Measurements from ENCODE around the gene PLA2G4E. TPM values are rescaled to one million over a fixed set of nuclear protein-coding genes. Genes with fewer than 3 reads are reported as not detected.

PLA2G4E gene
- polyA plus RNA-seq, 1 donor (not counting 4 experiments of a cell fraction or from before 2014, with no cell fraction given), result 3.5 TPM

DNA sequence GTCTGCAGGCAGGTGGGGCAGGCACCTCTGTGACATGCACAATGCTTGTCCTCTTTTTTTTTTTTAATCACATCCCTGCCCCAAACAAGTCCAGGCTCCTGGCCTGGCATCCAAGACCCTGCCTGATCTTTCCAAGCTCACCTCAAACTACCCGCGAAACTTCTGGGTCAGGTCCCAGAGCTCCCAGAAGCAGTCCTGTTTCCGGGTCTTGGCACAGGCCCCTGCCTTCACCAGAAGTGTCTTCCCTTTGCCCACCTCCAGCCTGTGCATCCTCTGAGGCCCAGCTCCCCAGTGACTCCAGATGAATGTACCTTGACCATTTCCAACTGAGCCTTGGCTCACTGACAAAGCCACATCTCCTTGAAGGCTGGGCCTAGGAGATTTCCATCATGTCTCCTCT is 23.0 kb downstream of the PLA2G4E start:
- FAIRE-seq, result no peak
- Histone ChIP-seq H2AFZ (ENCODE audit: control insufficient read depth, low read length) (no peak overlapping the region), H3K4me2 (ENCODE audit: control insufficient read depth, extremely low read depth, insufficient read depth, low read depth, low read length) (no peak overlapping the region), H4K20me1 (ENCODE audit: control insufficient read depth, extremely low read depth, insufficient read depth, low read length) (no peaks in the 10 kb centered on the region), H3K9ac (ENCODE audit: control insufficient read depth, extremely low read depth, insufficient read depth, low read length) (no peak overlapping the region), H3K9me1 (ENCODE audit: control insufficient read depth, extremely low read depth, insufficient read depth, low read length) (no peaks in the 10 kb centered on the region), H3K27me3 (ENCODE audit: control insufficient read depth, extremely low read depth, insufficient read depth, low read length) (no peaks in the 10 kb centered on the region), H3K4me1 (ENCODE audit: control insufficient read depth, extremely low read depth, insufficient read depth, low read length) (no peaks in the 10 kb centered on the region), H3K27ac (ENCODE audit: control insufficient read depth, insufficient read depth, low read length) (no peak overlapping the region), H3K36me3 (ENCODE audit: control insufficient read depth in 2 of 2, extremely low read depth in 1 of 2, insufficient read depth in 2 of 2, low read length in 2 of 2) (no peaks in the 10 kb centered on the region), H3K9me3 (ENCODE audit: control insufficient read depth, low read depth, low read length) (no peaks in the 10 kb centered on the region), H3K4me3 (ENCODE audit: control insufficient read depth in 2 of 3, extremely low read depth in 1 of 3, insufficient read depth in 2 of 3, low read depth in 1 of 3, low read length in 3 of 3) (no peak overlapping the region), H3K79me2 (ENCODE audit: control insufficient read depth, insufficient read depth, low read length) (no peaks in the 10 kb centered on the region)
- dilution Hi-C loops (cut with MboI; ENCODE audit: extremely low pct_ligation_motif_present, low sequenced_read_pairs), result no loop called here
- no peak for DNase-seq (ENCODE audit: low read depth, low spot score)
- TF ChIP-seq, protein P1, sequence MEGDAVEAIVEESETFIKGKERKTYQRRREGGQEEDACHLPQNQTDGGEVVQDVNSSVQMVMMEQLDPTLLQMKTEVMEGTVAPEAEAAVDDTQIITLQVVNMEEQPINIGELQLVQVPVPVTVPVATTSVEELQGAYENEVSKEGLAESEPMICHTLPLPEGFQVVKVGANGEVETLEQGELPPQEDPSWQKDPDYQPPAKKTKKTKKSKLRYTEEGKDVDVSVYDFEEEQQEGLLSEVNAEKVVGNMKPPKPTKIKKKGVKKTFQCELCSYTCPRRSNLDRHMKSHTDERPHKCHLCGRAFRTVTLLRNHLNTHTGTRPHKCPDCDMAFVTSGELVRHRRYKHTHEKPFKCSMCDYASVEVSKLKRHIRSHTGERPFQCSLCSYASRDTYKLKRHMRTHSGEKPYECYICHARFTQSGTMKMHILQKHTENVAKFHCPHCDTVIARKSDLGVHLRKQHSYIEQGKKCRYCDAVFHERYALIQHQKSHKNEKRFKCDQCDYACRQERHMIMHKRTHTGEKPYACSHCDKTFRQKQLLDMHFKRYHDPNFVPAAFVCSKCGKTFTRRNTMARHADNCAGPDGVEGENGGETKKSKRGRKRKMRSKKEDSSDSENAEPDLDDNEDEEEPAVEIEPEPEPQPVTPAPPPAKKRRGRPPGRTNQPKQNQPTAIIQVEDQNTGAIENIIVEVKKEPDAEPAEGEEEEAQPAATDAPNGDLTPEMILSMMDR (optimal IDR thresholded peaks at IDR 0.05 in 1 of 3, IDR thresholded peaks at IDR 0.05 in 1 of 3, conservative IDR thresholded peaks at IDR 0.05 in 1 of 3; ENCODE audit: extremely low read depth in 1 of 3, insufficient read depth in 2 of 3, low read length in 3 of 3), result no peak
- no peak for TF ChIP-seq EZH2 (IDR thresholded peaks at IDR 0.05; ENCODE audit: low read length)

GRCh38 chr15:41996921-41997592 is 23.8 kb downstream of the PLA2G4E start:
- H3K9me1 ChIP-seq (ENCODE audit: control insufficient read depth, extremely low read depth, insufficient read depth, low read length), result no peaks in the 10 kb centered on the region
- no peak overlapping the region for H3K4me3 ChIP-seq (ENCODE audit: control insufficient read depth in 2 of 3, extremely low read depth in 1 of 3, insufficient read depth in 2 of 3, low read depth in 1 of 3, low read length in 3 of 3)
- FAIRE-seq, result no peak
- H4K20me1 ChIP-seq (ENCODE audit: control insufficient read depth, extremely low read depth, insufficient read depth, low read length), result no peaks in the 10 kb centered on the region
- no peak overlapping the region for H3K27ac ChIP-seq (ENCODE audit: control insufficient read depth, insufficient read depth, low read length)
- H2AFZ ChIP-seq (ENCODE audit: control insufficient read depth, low read length), result no peak overlapping the region
- H3K9ac ChIP-seq (ENCODE audit: control insufficient read depth, extremely low read depth, insufficient read depth, low read length), result no peak overlapping the region
- no peak overlapping the region for H3K4me2 ChIP-seq (ENCODE audit: control insufficient read depth, extremely low read depth, insufficient read depth, low read depth, low read length)
- no peaks in the 10 kb centered on the region for H3K4me1 ChIP-seq (ENCODE audit: control insufficient read depth, extremely low read depth, insufficient read depth, low read length)
- no peaks in the 10 kb centered on the region for H3K27me3 ChIP-seq (ENCODE audit: control insufficient read depth, extremely low read depth, insufficient read depth, low read length)
- no peaks in the 10 kb centered on the region for H3K79me2 ChIP-seq (ENCODE audit: control insufficient read depth, insufficient read depth, low read length)
- H3K36me3 ChIP-seq (ENCODE audit: control insufficient read depth in 2 of 2, extremely low read depth in 1 of 2, insufficient read depth in 2 of 2, low read length in 2 of 2), result no peaks in the 10 kb centered on the region
- no peaks in the 10 kb centered on the region for H3K9me3 ChIP-seq (ENCODE audit: control insufficient read depth, low read depth, low read length)
- dilution Hi-C loops (cut with MboI; ENCODE audit: extremely low pct_ligation_motif_present, low sequenced_read_pairs), result no loop called here
- no peak for DNase-seq (ENCODE audit: low read depth, low spot score)
- no peak for TF ChIP-seq EZH2 (IDR thresholded peaks at IDR 0.05; ENCODE audit: low read length)
- TF ChIP-seq, protein P1 (optimal IDR thresholded peaks at IDR 0.05 in 1 of 3, IDR thresholded peaks at IDR 0.05 in 1 of 3, conservative IDR thresholded peaks at IDR 0.05 in 1 of 3; ENCODE audit: extremely low read depth in 1 of 3, insufficient read depth in 2 of 3, low read length in 3 of 3), result no peak

Data from keratinocyte (primary cell).